ENCODE data around the gene GABRE. TPM values are rescaled to one million over a fixed set of nuclear protein-coding genes. Genes with fewer than 3 reads are reported as not detected.

Gene GABRE
- total RNA-seq, 1 experiment from 2014 or later = not detected

DNA sequence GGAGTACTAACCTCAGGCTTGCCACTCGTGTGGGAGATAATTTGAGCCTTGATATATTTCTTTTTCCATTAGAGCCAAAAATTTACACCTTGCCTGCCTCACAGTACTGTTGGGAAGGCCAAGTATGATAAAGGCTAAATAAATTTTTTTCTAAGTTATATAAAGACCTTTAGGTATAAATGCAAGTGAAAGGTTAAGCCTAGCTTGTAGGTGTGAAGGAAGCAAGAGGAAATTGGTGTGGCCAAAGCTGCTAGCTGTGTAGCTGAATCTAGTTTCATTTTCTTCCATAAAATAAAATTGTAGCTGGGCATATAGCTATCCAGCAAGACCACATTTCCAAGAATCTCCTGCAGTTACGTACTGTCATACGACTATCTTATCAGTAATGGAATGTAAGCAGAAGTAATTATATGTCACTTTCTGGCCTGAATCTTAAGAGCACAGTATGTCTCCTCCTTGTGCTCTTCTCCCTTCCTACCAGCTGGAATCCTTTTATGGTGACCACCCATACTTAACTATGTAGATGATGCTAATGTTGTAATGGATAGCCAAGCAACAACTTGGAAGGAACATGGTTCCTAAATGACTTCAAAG lies 14.3 kb upstream of the GABRE start:
- intact Hi-C loops (cut with micrococcal nuclease) = no loop called here
- no peak overlapping the region for H3K9ac ChIP-seq (ENCODE audit: low read length)
- no peak for ATAC-seq
- H3K4me3 ChIP-seq (ENCODE audit: low read length) = no peak overlapping the region
- H3K79me2 ChIP-seq (ENCODE audit: low read length) = no peaks in the 10 kb centered on the region
- no peak for TF ChIP-seq EZH2phosphoT487 (IDR thresholded peaks at IDR 0.05; ENCODE audit: borderline replicate concordance, low read length)
- no peaks in the 10 kb centered on the region for H3F3A ChIP-seq (ENCODE audit: low read length, unreplicated experiment)
- no peaks in the 10 kb centered on the region for H3K9me3 ChIP-seq (ENCODE audit: low read length)
- H3K4me1 ChIP-seq (ENCODE audit: insufficient read depth, low read length) = no peaks in the 10 kb centered on the region
- BruUV-seq (replicated peaks) = no TSS peak
- no peak overlapping the region for H3K27ac ChIP-seq (ENCODE audit: low read length)
- ChIA-PET POLR2A (ENCODE audit: unreplicated experiment) (no interaction called here), CTCF (no interaction called here)
- no peaks in the 10 kb centered on the region for H4K20me1 ChIP-seq (ENCODE audit: low read length)
- no peaks in the 10 kb centered on the region for H3K36me3 ChIP-seq (ENCODE audit: low read depth, low read length)
- H3K27me3 ChIP-seq (ENCODE audit: low read length) = no peaks in the 10 kb centered on the region
- DNase-seq = no peak
- H3K9me2 ChIP-seq (replicated peaks; ENCODE audit: low read length) = no peaks in the 10 kb centered on the region
- no peak overlapping the region for H2AFZ ChIP-seq (ENCODE audit: low read length)
- H3K4me2 ChIP-seq (ENCODE audit: low read length) = no peak overlapping the region

DNA sequence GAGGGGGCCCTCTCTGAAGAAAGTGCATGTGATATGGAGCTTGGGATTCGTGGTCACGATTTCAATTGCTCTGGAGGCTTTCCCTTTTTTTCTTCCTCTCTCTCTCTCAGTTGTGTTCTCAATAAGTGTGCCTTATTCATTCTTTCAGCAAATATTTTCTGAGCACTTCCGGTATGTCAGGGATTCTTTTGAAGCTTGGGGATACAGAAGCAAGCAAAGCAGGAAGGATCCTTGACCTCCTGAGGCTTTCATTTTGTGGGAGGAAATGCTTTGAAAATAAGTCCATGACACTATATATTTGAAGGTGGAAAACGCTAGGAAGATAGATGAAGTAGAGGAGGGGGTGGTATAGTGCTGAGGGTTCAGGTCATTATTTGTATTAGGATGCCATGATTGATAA lies 12.6 kb upstream of the GABRE start:
- ChIA-PET POLR2A (ENCODE audit: unreplicated experiment) (no interaction called here), CTCF (no interaction called here)
- no peak overlapping the region for H2AFZ ChIP-seq (ENCODE audit: low read length)
- intact Hi-C loops (cut with micrococcal nuclease) = no loop called here
- no peak overlapping the region for H3K27ac ChIP-seq (ENCODE audit: low read length)
- no peaks in the 10 kb centered on the region for H3K79me2 ChIP-seq (ENCODE audit: low read length)
- H3K4me1 ChIP-seq (ENCODE audit: insufficient read depth, low read length) = no peaks in the 10 kb centered on the region
- ATAC-seq (no peak), DNase-seq (no peak)
- H3K9me2 ChIP-seq (replicated peaks; ENCODE audit: low read length) = no peaks in the 10 kb centered on the region
- no peak overlapping the region for H3K4me2 ChIP-seq (ENCODE audit: low read length)
- H3K9me3 ChIP-seq (ENCODE audit: low read length) = no peaks in the 10 kb centered on the region
- TF ChIP-seq EZH2phosphoT487 (IDR thresholded peaks at IDR 0.05; ENCODE audit: borderline replicate concordance, low read length) = no peak
- TF ChIP-seq EZH2 (IDR thresholded peaks at IDR 0.05; ENCODE audit: low read length, unreplicated experiment) = no peak
- TF ChIP-seq, protein P1, sequence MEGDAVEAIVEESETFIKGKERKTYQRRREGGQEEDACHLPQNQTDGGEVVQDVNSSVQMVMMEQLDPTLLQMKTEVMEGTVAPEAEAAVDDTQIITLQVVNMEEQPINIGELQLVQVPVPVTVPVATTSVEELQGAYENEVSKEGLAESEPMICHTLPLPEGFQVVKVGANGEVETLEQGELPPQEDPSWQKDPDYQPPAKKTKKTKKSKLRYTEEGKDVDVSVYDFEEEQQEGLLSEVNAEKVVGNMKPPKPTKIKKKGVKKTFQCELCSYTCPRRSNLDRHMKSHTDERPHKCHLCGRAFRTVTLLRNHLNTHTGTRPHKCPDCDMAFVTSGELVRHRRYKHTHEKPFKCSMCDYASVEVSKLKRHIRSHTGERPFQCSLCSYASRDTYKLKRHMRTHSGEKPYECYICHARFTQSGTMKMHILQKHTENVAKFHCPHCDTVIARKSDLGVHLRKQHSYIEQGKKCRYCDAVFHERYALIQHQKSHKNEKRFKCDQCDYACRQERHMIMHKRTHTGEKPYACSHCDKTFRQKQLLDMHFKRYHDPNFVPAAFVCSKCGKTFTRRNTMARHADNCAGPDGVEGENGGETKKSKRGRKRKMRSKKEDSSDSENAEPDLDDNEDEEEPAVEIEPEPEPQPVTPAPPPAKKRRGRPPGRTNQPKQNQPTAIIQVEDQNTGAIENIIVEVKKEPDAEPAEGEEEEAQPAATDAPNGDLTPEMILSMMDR (conservative IDR thresholded peaks at IDR 0.05; ENCODE audit: low read depth, low read length) = no peak
- H3K4me3 ChIP-seq (ENCODE audit: low read length) = no peak overlapping the region
- no peaks in the 10 kb centered on the region for H3K36me3 ChIP-seq (ENCODE audit: low read depth, low read length)
- no peaks in the 10 kb centered on the region for H4K20me1 ChIP-seq (ENCODE audit: low read length)
- no TSS peak for BruUV-seq (replicated peaks)
- H3F3A ChIP-seq (ENCODE audit: low read length, unreplicated experiment) = no peaks in the 10 kb centered on the region
- no peak overlapping the region for H3K9ac ChIP-seq (ENCODE audit: low read length)
- no peaks in the 10 kb centered on the region for H3K27me3 ChIP-seq (ENCODE audit: low read length)

DNA sequence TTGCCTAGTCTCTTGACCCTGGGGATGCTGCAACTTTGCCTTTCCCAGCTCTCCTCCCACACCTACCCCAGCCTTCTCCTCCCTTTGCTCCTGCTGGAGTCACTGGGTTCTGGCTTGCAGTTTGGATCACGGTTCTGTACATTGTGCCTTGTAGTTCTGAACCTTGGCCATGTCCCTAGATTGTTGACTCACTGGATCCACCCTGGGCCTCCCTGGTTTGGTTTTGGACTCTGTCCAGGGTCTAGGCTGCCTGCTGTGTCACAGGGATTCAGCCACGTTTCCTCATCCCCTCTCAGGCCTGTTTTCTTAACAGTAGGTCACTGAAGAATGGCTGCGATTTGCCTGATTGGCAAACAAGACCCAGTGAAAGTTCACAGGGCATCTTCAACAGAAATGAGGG lies 11.5 kb upstream of the GABRE start:
- Histone ChIP-seq H3K9ac (ENCODE audit: low read length) (no peak overlapping the region), H4K20me1 (ENCODE audit: low read length) (no peaks in the 10 kb centered on the region), H3K4me1 (ENCODE audit: insufficient read depth, low read length) (no peaks in the 10 kb centered on the region), H3K4me2 (ENCODE audit: low read length) (no peak overlapping the region), H3F3A (ENCODE audit: low read length, unreplicated experiment) (no peaks in the 10 kb centered on the region), H3K36me3 (ENCODE audit: low read depth, low read length) (no peaks in the 10 kb centered on the region), H3K27ac (ENCODE audit: low read length) (no peak overlapping the region), H3K27me3 (ENCODE audit: low read length) (no peaks in the 10 kb centered on the region), H3K79me2 (ENCODE audit: low read length) (no peaks in the 10 kb centered on the region), H3K9me3 (ENCODE audit: low read length) (no peaks in the 10 kb centered on the region), H3K4me3 (ENCODE audit: low read length) (no peak overlapping the region), H3K9me2 (replicated peaks; ENCODE audit: low read length) (no peaks in the 10 kb centered on the region), H2AFZ (ENCODE audit: low read length) (no peak overlapping the region)
- no peak for ATAC-seq
- intact Hi-C loops (cut with micrococcal nuclease) = no loop called here
- DNase-seq = no peak
- ChIA-PET POLR2A (ENCODE audit: unreplicated experiment) (no interaction called here), CTCF (no interaction called here)
- BruUV-seq (replicated peaks) = no TSS peak
- TF ChIP-seq EZH2 (IDR thresholded peaks at IDR 0.05; ENCODE audit: low read length, unreplicated experiment) (no peak), EZH2phosphoT487 (IDR thresholded peaks at IDR 0.05; ENCODE audit: borderline replicate concordance, low read length) (no peak)
- TF ChIP-seq, protein P1 (conservative IDR thresholded peaks at IDR 0.05; ENCODE audit: low read depth, low read length) = no peak
